ENCODE data around the gene ATP6V1G3.
"Not testable (repeated sequence)": the region's sequence is repeated elsewhere in the genome, so short reads cannot be mapped to it uniquely, and the experiment has no call there.

ATP6V1G3 gene

GRCh38 chr1:198543670-198544260 lies 3.3 kb upstream of the ATP6V1G3 start:
- in situ Hi-C loops (cut with MboI; ENCODE audit: low sequenced_read_pairs): no loop called here

- in situ Hi-C loops (cut with MboI; ENCODE audit: low sequenced_read_pairs): no loop called here
These were observed 2.2 kb upstream of the ATP6V1G3 start for GRCh38 chr1:198542632-198543031.

GRCh38 chr1:198541737-198542136 lies 1.3 kb upstream of the ATP6V1G3 start:
- in situ Hi-C loops (cut with MboI; ENCODE audit: low sequenced_read_pairs): no loop called here

- in situ Hi-C loops (cut with MboI; ENCODE audit: low sequenced_read_pairs): no loop called here
These were observed 1.7 kb downstream of the ATP6V1G3 start for GRCh38 chr1:198538579-198539364.

GRCh38 chr1:198535631-198536030 lies 4.8 kb downstream of the ATP6V1G3 start:
- in situ Hi-C loops (cut with MboI; ENCODE audit: low sequenced_read_pairs): no loop called here

GRCh38 chr1:198534548-198535418 lies 5.7 kb downstream of the ATP6V1G3 start:
- in situ Hi-C loops (cut with MboI; ENCODE audit: low sequenced_read_pairs): no loop called here

GRCh38 chr1:198531891-198532290 lies 8.6 kb downstream of the ATP6V1G3 start:
- in situ Hi-C loops (cut with MboI; ENCODE audit: low sequenced_read_pairs): no loop called here

GRCh38 chr1:198530953-198531352 lies 9.5 kb downstream of the ATP6V1G3 start:
- in situ Hi-C loops (cut with MboI; ENCODE audit: low sequenced_read_pairs): no loop called here

GRCh38 chr1:198529414-198529813 lies 11.1 kb downstream of the ATP6V1G3 start:
- in situ Hi-C loops (cut with MboI; ENCODE audit: low sequenced_read_pairs): no loop called here

- in situ Hi-C loops (cut with MboI; ENCODE audit: low sequenced_read_pairs): no loop called here
These were observed 12.1 kb downstream of the ATP6V1G3 start for GRCh38 chr1:198528364-198528763.

- in situ Hi-C loops (cut with MboI; ENCODE audit: low sequenced_read_pairs): no loop called here
These were observed 15.9 kb downstream of the ATP6V1G3 start for GRCh38 chr1:198524556-198524955.

GRCh38 chr1:198524127-198524526 lies 16.4 kb downstream of the ATP6V1G3 start:
- in situ Hi-C loops (cut with MboI; ENCODE audit: low sequenced_read_pairs): not testable (repeated sequence)

- in situ Hi-C loops (cut with MboI; ENCODE audit: low sequenced_read_pairs): no loop called here
These were observed 17.1 kb downstream of the ATP6V1G3 start for GRCh38 chr1:198523182-198523950.

GRCh38 chr1:198520524-198521254 lies 19.8 kb downstream of the ATP6V1G3 start:
- in situ Hi-C loops (cut with MboI; ENCODE audit: low sequenced_read_pairs): no loop called here

- in situ Hi-C loops (cut with MboI; ENCODE audit: low sequenced_read_pairs): no loop called here
These were observed 20.6 kb downstream of the ATP6V1G3 start for GRCh38 chr1:198519639-198520501.

GRCh38 chr1:198517623-198518199 lies 22.8 kb downstream of the ATP6V1G3 start:
- in situ Hi-C loops (cut with MboI; ENCODE audit: low sequenced_read_pairs): no loop called here

GRCh38 chr1:198500096-198500495 lies 40.4 kb downstream of the ATP6V1G3 start:
- in situ Hi-C loops (cut with MboI; ENCODE audit: low sequenced_read_pairs): no loop called here

- in situ Hi-C loops (cut with MboI; ENCODE audit: low sequenced_read_pairs): no loop called here
These were observed 40.9 kb downstream of the ATP6V1G3 start for GRCh38 chr1:198499588-198499987.

GRCh38 chr1:198498881-198499280 lies 41.6 kb downstream of the ATP6V1G3 start:
- in situ Hi-C loops (cut with MboI; ENCODE audit: low sequenced_read_pairs): no loop called here

All from HL-60/S4 treated with retinoic acid at 250 ng/mL for 4 days and 3 days (cell line).